ENCODE data around the gene CRK. TPM values are rescaled to one million over a fixed set of nuclear protein-coding genes. Genes with fewer than 3 reads are reported as not detected.
"Not testable (repeated sequence)": the region's sequence is repeated elsewhere in the genome, so short reads cannot be mapped to it uniquely, and the experiment has no call there.

The CRK gene
- total and polyA plus RNA-seq, 8 donors, result 51.0 to 84.0 (median 58.2) TPM

- peaks cover 33 to 62% of the 10 kb centered on the region in 2 donors for H3K4me1 ChIP-seq
- peak; percentile 48 to 94 (median 70) for DNase-seq
- intact Hi-C loops (cut with DNase I), result loop anchor here in 1 of 2 donors (10.0 kb wide), 1 partner anchor 169 kb away; the partner anchor contains the start of gene SLC43A2
Measured at GRCh38 chr17:1455291-1455796, 688 bp downstream of the CRK start.

GRCh38 chr17:1454541-1454940 lies 1.5 kb downstream of the CRK start:
- no peak for ATAC-seq
- Histone ChIP-seq H3K9me3 (no peaks in the 10 kb centered on the region), H3K27me3 (peaks cover 0 to 9% of the 10 kb centered on the region in 2 donors), H3K36me3 (peaks cover 0 to 23% of the 10 kb centered on the region in 2 donors), H3K27ac (peak overlapping the region; percentile 95 to 98), H3K4me1 (peaks cover 40 to 62% of the 10 kb centered on the region in 2 donors), H3K4me3 (peak overlapping the region; percentile 93 to 100)
- no peak for TF ChIP-seq CTCF (IDR thresholded peaks at IDR 0.05)
- intact Hi-C loops (cut with DNase I), result loop anchor here in 1 of 2 donors (10.0 kb wide), 1 partner anchor 170 kb away; the partner anchor contains the start of gene SLC43A2
- DNase-seq, result no peak

More at GRCh38 chr17:1455291-1455796, 688 bp downstream of the CRK start:
- Histone ChIP-seq H3K27me3 (peaks cover 0 to 9% of the 10 kb centered on the region in 2 donors), H3K27ac (peak overlapping the region; percentile 95 to 98), H3K9me3 (no peaks in the 10 kb centered on the region), H3K4me3 (peak overlapping the region; percentile 93 to 100), H3K36me3 (peaks cover 0 to 17% of the 10 kb centered on the region in 2 donors)
- peak; percentile 58 for ATAC-seq
- TF ChIP-seq CTCF (IDR thresholded peaks at IDR 0.05), result peak; percentile 49 to 69

GRCh38 chr17:1453694-1454093 lies 2.3 kb downstream of the CRK start:
- not testable (repeated sequence) for H3K27me3 ChIP-seq, H3K9me3 ChIP-seq, DNase-seq, ATAC-seq
- Histone ChIP-seq H3K4me3 (peak overlapping the region in 1 of 2 donors; percentile 93), H3K27ac (peak overlapping the region in 1 of 2 donors; percentile 98), H3K4me1 (peaks cover 42 to 71% of the 10 kb centered on the region in 2 donors), H3K36me3 (peaks cover 0 to 29% of the 10 kb centered on the region in 2 donors)
- intact Hi-C loops (cut with DNase I), result loop anchor here in 1 of 2 donors (10.0 kb wide), 1 partner anchor 171 kb away; the partner anchor contains the start of gene SLC43A2

GRCh38 chr17:1452836-1453235 lies 3.2 kb downstream of the CRK start:
- Histone ChIP-seq H3K27ac (no peak overlapping the region), H3K27me3 (no peaks in the 10 kb centered on the region), H3K4me1 (peaks cover 44 to 79% of the 10 kb centered on the region in 2 donors), H3K4me3 (no peak overlapping the region), H3K36me3 (peaks cover 0 to 36% of the 10 kb centered on the region in 2 donors), H3K9me3 (no peaks in the 10 kb centered on the region)
- ATAC-seq (no peak), DNase-seq (peak in 1 of 4 donors; percentile 6)
- intact Hi-C loops (cut with DNase I), result loop anchor here in 1 of 2 donors (10.0 kb wide), 1 partner anchor 172 kb away; the partner anchor contains the start of gene SLC43A2
- no peak for TF ChIP-seq CTCF (IDR thresholded peaks at IDR 0.05)

- intact Hi-C loops (cut with DNase I), result loop anchor here in 1 of 2 donors (10.0 kb wide), 1 partner anchor 175 kb away; the partner anchor contains the start of gene SLC43A2
- H3K27me3 ChIP-seq, H3K9me3 ChIP-seq, H3K4me3 ChIP-seq, ATAC-seq: not testable (repeated sequence)
- H3K4me1 ChIP-seq, result peaks cover 46 to 93% of the 10 kb centered on the region in 2 donors
- H3K27ac ChIP-seq, result peak overlapping the region in 1 of 2 donors; percentile 53
- DNase-seq, result peak in 1 of 4 donors; percentile 54
- peaks cover 0 to 44% of the 10 kb centered on the region in 2 donors for H3K36me3 ChIP-seq
Measured at GRCh38 chr17:1450261-1450660, 5.8 kb downstream of the CRK start.

- H3K4me3 ChIP-seq, result no peak overlapping the region
- ATAC-seq (peak; percentile 86), DNase-seq (peak in 1 of 4 donors; percentile 1)
- peak overlapping the region; percentile 53 to 80 for H3K27ac ChIP-seq
- intact Hi-C loops (cut with DNase I), result no loop called here
- H3K4me1 ChIP-seq, result peaks cover 40 to 85% of the 10 kb centered on the region in 2 donors
- H3K27me3 ChIP-seq, result no peaks in the 10 kb centered on the region
- H3K36me3 ChIP-seq, result peaks cover 0 to 51% of the 10 kb centered on the region in 2 donors
- no peak for TF ChIP-seq CTCF (IDR thresholded peaks at IDR 0.05)
- no peaks in the 10 kb centered on the region for H3K9me3 ChIP-seq
Measured at GRCh38 chr17:1449412-1449967, 6.5 kb downstream of the CRK start.
